ENCODE data around the gene HRH2. TPM values are rescaled to one million over a fixed set of nuclear protein-coding genes. Genes with fewer than 3 reads are reported as not detected.
"Not testable (repeated sequence)": the region's sequence is repeated elsewhere in the genome, so short reads cannot be mapped to it uniquely, and the experiment has no call there.

Gene HRH2
- total RNA-seq, 2 donors from 2014 or later = 0.78 TPM; not detected in 1

DNA sequence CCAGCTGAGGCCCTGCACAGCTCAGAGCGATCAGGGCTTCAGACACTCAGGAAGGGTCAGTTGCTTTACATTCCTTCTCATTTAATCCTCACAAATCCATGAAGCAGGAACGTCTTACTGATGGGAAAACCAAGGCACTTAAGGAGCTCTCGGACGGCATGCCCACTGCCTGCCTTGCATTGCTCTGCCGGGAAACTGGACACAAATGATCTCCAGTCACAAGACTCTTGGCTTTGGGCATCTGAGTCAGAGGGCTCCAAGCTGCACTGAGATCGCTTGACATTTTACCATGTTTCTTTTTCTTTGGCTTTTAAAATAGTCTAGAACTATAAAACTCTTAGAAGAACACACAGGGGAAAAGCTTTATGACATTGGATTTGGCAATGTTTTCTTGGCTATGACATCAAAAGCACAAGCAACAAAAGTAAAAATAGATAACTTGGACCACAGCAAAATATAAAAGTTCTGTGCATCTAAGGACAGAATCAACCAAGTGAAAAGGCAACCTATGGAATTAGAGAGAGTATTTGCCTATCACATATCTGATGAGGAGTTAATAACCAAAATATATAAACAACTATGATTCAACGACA lies 43.6 kb upstream of the HRH2 start:
- Histone ChIP-seq H3K4me1 (no peaks in the 10 kb centered on the region), H3K4me3 (no peak overlapping the region), H3K9me3 (no peaks in the 10 kb centered on the region), H3K27me3 (no peaks in the 10 kb centered on the region), H3K27ac (no peak overlapping the region), H3K36me3 (replicated peaks in 1 of 2; ENCODE audit: insufficient read depth in 1 of 2, low read depth in 2 of 2) (no peaks in the 10 kb centered on the region)
- TF ChIP-seq, protein P1, sequence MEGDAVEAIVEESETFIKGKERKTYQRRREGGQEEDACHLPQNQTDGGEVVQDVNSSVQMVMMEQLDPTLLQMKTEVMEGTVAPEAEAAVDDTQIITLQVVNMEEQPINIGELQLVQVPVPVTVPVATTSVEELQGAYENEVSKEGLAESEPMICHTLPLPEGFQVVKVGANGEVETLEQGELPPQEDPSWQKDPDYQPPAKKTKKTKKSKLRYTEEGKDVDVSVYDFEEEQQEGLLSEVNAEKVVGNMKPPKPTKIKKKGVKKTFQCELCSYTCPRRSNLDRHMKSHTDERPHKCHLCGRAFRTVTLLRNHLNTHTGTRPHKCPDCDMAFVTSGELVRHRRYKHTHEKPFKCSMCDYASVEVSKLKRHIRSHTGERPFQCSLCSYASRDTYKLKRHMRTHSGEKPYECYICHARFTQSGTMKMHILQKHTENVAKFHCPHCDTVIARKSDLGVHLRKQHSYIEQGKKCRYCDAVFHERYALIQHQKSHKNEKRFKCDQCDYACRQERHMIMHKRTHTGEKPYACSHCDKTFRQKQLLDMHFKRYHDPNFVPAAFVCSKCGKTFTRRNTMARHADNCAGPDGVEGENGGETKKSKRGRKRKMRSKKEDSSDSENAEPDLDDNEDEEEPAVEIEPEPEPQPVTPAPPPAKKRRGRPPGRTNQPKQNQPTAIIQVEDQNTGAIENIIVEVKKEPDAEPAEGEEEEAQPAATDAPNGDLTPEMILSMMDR (IDR thresholded peaks at IDR 0.05) = no peak
- no peak for TF ChIP-seq POLR2A (IDR thresholded peaks at IDR 0.05)
- no peak for ATAC-seq
- 78 to 79% methylated on average over 6 to 7 of the region's 7 CpGs for WGBS, 2 donors
- no peak for DNase-seq
- intact Hi-C loops (cut with DNase I) = no loop called here

DNA sequence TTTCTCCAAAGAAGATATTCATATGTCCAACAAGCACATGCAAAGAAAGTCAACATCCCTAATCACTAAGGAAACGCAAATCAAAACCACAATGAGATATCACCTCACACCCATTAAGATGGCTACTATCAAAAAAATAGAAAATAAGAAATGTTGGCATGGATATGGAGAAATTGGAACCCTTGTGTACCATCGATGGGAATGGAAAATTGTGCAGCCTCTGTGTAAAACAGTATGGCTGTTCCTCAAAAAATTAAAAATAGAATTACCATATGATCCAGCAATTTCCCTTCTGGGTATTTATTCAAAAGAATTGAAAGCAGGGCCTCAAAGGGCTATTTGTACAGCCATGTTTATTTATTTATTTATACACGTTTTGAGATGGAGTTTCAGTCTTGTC lies 43.0 kb upstream of the HRH2 start:
- Histone ChIP-seq H3K9me3 (no peaks in the 10 kb centered on the region), H3K27ac (no peak overlapping the region), H3K4me1 (no peaks in the 10 kb centered on the region), H3K27me3 (no peaks in the 10 kb centered on the region), H3K4me3 (no peak overlapping the region), H3K36me3 (replicated peaks in 1 of 2; ENCODE audit: insufficient read depth in 1 of 2, low read depth in 2 of 2) (no peaks in the 10 kb centered on the region)
- ATAC-seq = no peak
- intact Hi-C loops (cut with DNase I) = no loop called here
- TF ChIP-seq, protein P1 (IDR thresholded peaks at IDR 0.05) = no peak
- TF ChIP-seq POLR2A (IDR thresholded peaks at IDR 0.05) = no peak
- WGBS, 2 donors = 52 to 53% methylated on average over 3 of the region's 3 CpGs
- DNase-seq = no peak

DNA sequence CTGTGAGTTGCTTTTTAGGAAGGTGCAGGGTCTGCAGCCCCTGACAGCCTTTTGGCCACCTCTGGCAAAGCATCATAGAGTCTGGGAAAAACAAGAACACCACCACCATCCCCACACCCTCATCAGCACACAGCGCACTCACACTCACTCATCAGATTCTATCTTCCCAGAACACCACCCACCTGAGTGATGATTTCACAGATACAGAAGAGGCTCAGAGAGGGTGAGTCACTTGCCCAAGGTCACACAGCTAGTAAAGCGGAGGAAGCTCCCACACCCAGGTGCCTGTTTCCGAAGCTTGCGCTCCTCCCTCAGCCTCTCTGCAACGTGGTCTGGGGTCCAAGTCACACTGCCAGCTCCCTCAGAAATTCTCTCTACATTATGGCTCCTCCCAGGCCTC lies 41.8 kb upstream of the HRH2 start:
- no peaks in the 10 kb centered on the region for H3K9me3 ChIP-seq
- no peaks in the 10 kb centered on the region for H3K27me3 ChIP-seq
- H3K4me3 ChIP-seq = no peak overlapping the region
- no peak for ATAC-seq
- no peaks in the 10 kb centered on the region for H3K36me3 ChIP-seq (replicated peaks in 1 of 2; ENCODE audit: insufficient read depth in 1 of 2, low read depth in 2 of 2)
- H3K27ac ChIP-seq = no peak overlapping the region
- TF ChIP-seq POLR2A (IDR thresholded peaks at IDR 0.05) = no peak
- TF ChIP-seq, protein P1 (IDR thresholded peaks at IDR 0.05) = no peak
- H3K4me1 ChIP-seq = no peaks in the 10 kb centered on the region
- no peak for DNase-seq
- WGBS, 2 donors = 82 to 87% methylated on average over 5 of the region's 5 CpGs
- intact Hi-C loops (cut with DNase I) = no loop called here

DNA sequence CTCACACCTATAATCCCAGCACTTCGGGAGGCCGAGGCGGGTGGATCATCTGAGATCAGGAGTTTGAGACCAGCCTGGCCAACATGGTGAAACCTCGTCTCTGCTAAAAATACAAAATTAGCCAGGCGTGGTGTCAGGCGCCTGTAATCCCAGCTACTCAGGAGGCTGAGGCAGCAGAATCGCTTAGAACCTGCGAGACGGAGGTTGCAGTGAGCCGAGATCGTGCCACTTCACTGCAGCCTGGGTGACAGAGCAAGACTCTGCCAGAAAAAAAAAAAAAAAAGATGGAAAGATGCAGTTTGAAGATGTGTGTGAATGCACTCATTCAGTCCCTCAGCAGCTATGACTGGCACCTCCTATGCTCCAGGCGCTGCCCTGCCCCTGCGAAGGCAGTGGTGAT lies 41.3 kb upstream of the HRH2 start:
- ATAC-seq; H3K4me3 ChIP-seq; H3K4me1 ChIP-seq; DNase-seq; H3K9me3 ChIP-seq; H3K36me3 ChIP-seq (replicated peaks in 1 of 2; ENCODE audit: insufficient read depth in 1 of 2, low read depth in 2 of 2); H3K27ac ChIP-seq; H3K27me3 ChIP-seq; intact Hi-C loops (cut with DNase I): not testable (repeated sequence)
- 81 to 89% methylated on average over 13 of the region's 13 CpGs for WGBS, 2 donors

DNA sequence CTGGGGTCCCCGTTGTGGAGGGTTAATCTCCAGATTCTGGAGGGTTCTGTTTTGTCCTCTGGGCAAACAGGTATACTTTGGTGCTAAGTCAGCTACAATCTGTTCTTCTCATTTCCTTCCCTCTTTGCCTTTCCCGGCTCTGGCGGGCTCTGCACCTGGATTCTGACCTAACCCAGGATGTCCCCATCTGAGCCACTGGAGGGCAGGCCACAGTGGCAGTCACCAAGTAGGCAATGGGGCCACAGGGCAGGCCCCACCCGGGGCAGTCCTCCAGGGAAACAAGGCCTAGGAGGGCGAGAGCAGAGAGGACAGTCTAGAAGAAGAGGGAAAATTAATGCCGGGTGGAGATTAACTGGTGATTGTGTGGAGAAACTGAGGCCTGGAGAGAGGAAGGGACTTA lies 40.4 kb upstream of the HRH2 start:
- WGBS, 2 donors = 61 to 70% methylated on average over 6 of the region's 6 CpGs
- TF ChIP-seq, protein P1 (IDR thresholded peaks at IDR 0.05) = no peak
- TF ChIP-seq POLR2A (IDR thresholded peaks at IDR 0.05) = no peak
- no peaks in the 10 kb centered on the region for H3K4me1 ChIP-seq

More for the DNA sequence above, 40.4 kb upstream of the HRH2 start:
- Histone ChIP-seq H3K9me3 (no peaks in the 10 kb centered on the region), H3K4me3 (no peak overlapping the region), H3K27me3 (no peaks in the 10 kb centered on the region), H3K36me3 (replicated peaks in 1 of 2; ENCODE audit: insufficient read depth in 1 of 2, low read depth in 2 of 2) (no peaks in the 10 kb centered on the region), H3K27ac (no peak overlapping the region)
- ATAC-seq = no peak
- DNase-seq = no peak
- intact Hi-C loops (cut with DNase I) = no loop called here

Data from body of pancreas (tissue), 4 donors.